T47D (cell line): Measurements from ENCODE around the gene L1CAM.

Source experiments
- DNase-seq, 2 experiments: peaks; one replicate each; pipeline versions ENCODE4 v3.0.0 to v3.0.0-alpha.2; 2011 to 2012; ENCODE audit warnings: low read depth in 1 of 2, low spot score in 1 of 2
- JUND ChIP-seq: IDR thresholded peaks from 2 replicates; pipeline ENCODE4 v1.6.1; 2012; ENCODE audit warnings: low read depth
- in situ Hi-C: cut with HindIII; loops from 2 replicates; pipeline ENCODE4 v1.10.0; 2016; ENCODE audit warnings: low sequenced_read_pairs, low pct_unique_long_range_greater_than_20kb

The L1CAM gene

GRCh38 chrX:153921070-153921469 lies 35.1 kb upstream of the L1CAM start:
- no peak for DNase-seq
- in situ Hi-C loops = no loop called here
- TF ChIP-seq JUND = no peak

- in situ Hi-C loops = no loop called here
- DNase-seq = no peak
- TF ChIP-seq JUND = no peak
These were observed 34.6 kb upstream of the L1CAM start for GRCh38 chrX:153920546-153920945.

- no peak for DNase-seq
- no peak for TF ChIP-seq JUND
- in situ Hi-C loops = no loop called here
These were observed 33.3 kb upstream of the L1CAM start for GRCh38 chrX:153919281-153919680.

GRCh38 chrX:153917869-153918268 lies 31.9 kb upstream of the L1CAM start:
- DNase-seq = no peak
- no peak for TF ChIP-seq JUND
- in situ Hi-C loops = no loop called here

GRCh38 chrX:153913701-153914100 lies 27.7 kb upstream of the L1CAM start:
- DNase-seq = no peak
- in situ Hi-C loops = no loop called here
- no peak for TF ChIP-seq JUND

- TF ChIP-seq JUND = no peak
- in situ Hi-C loops = no loop called here
- DNase-seq = no peak
These were observed 27.2 kb upstream of the L1CAM start for GRCh38 chrX:153913211-153913610.

GRCh38 chrX:153911798-153912197 lies 25.8 kb upstream of the L1CAM start:
- in situ Hi-C loops = no loop called here
- no peak for TF ChIP-seq JUND
- DNase-seq = no peak

- in situ Hi-C loops = no loop called here
- TF ChIP-seq JUND = no peak
These were observed 24.5 kb upstream of the L1CAM start for GRCh38 chrX:153910446-153910845.

GRCh38 chrX:153909980-153910360 lies 24.0 kb upstream of the L1CAM start:
- in situ Hi-C loops = no loop called here
- no peak for TF ChIP-seq JUND
- DNase-seq = no peak

More at GRCh38 chrX:153910446-153910845, 24.5 kb upstream of the L1CAM start:
- DNase-seq = no peak

- no peak for TF ChIP-seq JUND
- no peak for DNase-seq
- in situ Hi-C loops = no loop called here
These were observed 23.3 kb upstream of the L1CAM start for GRCh38 chrX:153909024-153909979.

- TF ChIP-seq JUND = no peak
- in situ Hi-C loops = no loop called here
- DNase-seq = no peak
These were observed 22.4 kb upstream of the L1CAM start for GRCh38 chrX:153908219-153908860.

- TF ChIP-seq JUND = no peak
- no peak for DNase-seq
- in situ Hi-C loops = no loop called here
These were observed 21.5 kb upstream of the L1CAM start for GRCh38 chrX:153907456-153907855.
